Heart right ventricle (tissue), 16 donors: Measurements from ENCODE around the gene MICAL2. TPM values are rescaled to one million over a fixed set of nuclear protein-coding genes. Genes with fewer than 3 reads are reported as not detected.

Experiments
- ATAC-seq, 8 donors: fragments of 200-7000 bp; cut with Tn5 transposase; one replicate each; pipeline ENCODE4 v1.9.1; 2020; ENCODE audit warnings: mild to moderate bottlenecking in 8 of 8, moderate library complexity in 8 of 8, moderate number of reproducible peaks in 1 of 8
- DNase-seq, 2 donors: peaks; one replicate each; pipeline ENCODE4 v3.0.0-alpha.2; 2020
- H3K27ac ChIP-seq, 10 donors: fragments of 200-600 bp; sonication (generic) in 2 of 10; one replicate each; pipeline versions ENCODE4 v1.5.0 to v1.8.0; 2020 to 2022; ENCODE audit warnings: mild to moderate bottlenecking in 3 of 10
- H3K27me3 ChIP-seq, 7 donors: fragments of 200-600 bp; one replicate each; pipeline ENCODE4 v1.8.0; 2021 to 2022; ENCODE audit warnings: mild to moderate bottlenecking in 2 of 7
- H3K36me3 ChIP-seq, 9 donors: fragments of 200-600 bp; sonication (generic) in 1 of 9; one replicate each; pipeline versions ENCODE4 v1.5.0 to v1.8.0; 2020 to 2022; ENCODE audit warnings: mild to moderate bottlenecking in 2 of 9
- H3K4me1 ChIP-seq, 9 donors: fragments of 200-600 bp; sonication (generic) in 1 of 9; one replicate each; pipeline versions ENCODE4 v1.5.0 to v1.8.0; 2020 to 2022; ENCODE audit warnings: mild to moderate bottlenecking in 4 of 9
- H3K4me3 ChIP-seq, 10 donors: fragments of 200-600 bp; sonication (generic) in 2 of 10; one replicate each; pipeline versions ENCODE4 v1.5.0 to v1.8.0; 2020 to 2022; ENCODE audit warnings: mild to moderate bottlenecking in 7 of 10, moderate library complexity in 2 of 10
- H3K9me3 ChIP-seq, 11 donors: fragments of 200-600 bp in 10 of 11; sonication (generic) in 2 of 11; one replicate each; pipeline versions ENCODE4 v1.5.0 to v1.8.0; 2013 to 2022; ENCODE audit warnings: mild to moderate bottlenecking in 2 of 11, control low read depth in 1 of 11, moderate library complexity in 1 of 11
- CTCF ChIP-seq, 9 donors: fragments of 200-600 bp; sonication (generic) in 2 of 9; IDR thresholded peaks; one replicate each; pipeline versions ENCODE4 v1.5.0 to v1.8.0; 2021 to 2022; ENCODE audit warnings: antibody characterized with exemption in 9 of 9, mild to moderate bottlenecking in 5 of 9, moderate library complexity in 1 of 9
- WGBS, 2 donors: extraction: QIAGEN DNeasy Blood & Tissue Kit; methylation state at CpG; one replicate each; pipeline ENCODE4 v1.1.7; 2013; ENCODE audit warnings: inconsistent platforms in 1 of 2; 5-methylcytosine and 5-hydroxymethylcytosine counted together
- intact Hi-C, 10 donors: fragments of 100-400 bp; cut with DNase I; formaldehyde crosslinking; loops; one replicate each; pipeline versions ENCODE4 v1.11.1 to v1.14.2; 2022
- polyA plus RNA-seq, 2 donors: library from polyadenylated mRNA; stranded (reverse); fragments of 200-250 nt; gene quantifications; one replicate each; pipeline ENCODE4 v1.2.3, GENCODE V29; 2013
- total RNA-seq, 10 donors: library from RNA; stranded (reverse); fragmentation: NEBNext Ultra II Directional in 3 of 10; extraction: Animal tissue kit (Norgen Biotek cat#: 25700) in 3 of 10; gene quantifications; one replicate each; pipeline versions ENCODE4 v1.2.1 to v1.2.4, GENCODE V29; 2021 to 2023
- donor health status: Arrhythmogenic right ventricular cardiomyopathy.
- donor health status: ischemic (EF 13 %, LVEDD 7.1; RV severe dilation, severe dysfunction).
- donor health status: healthy with polysubstance abuse.
- donor health status: DM: no; HTN: yes; CAD: no.
- donor health status: DM: no; HTN: no; CAD: no.
- donor health status: ischemic (EF 25% LVEDD 6.9; RV normal size, moderate dysfunction).
- donor health status: ischemic (EF 25% LVEDD 5.7; RV mildly dilated, moderate dysfunction).
- donor health status: healthy.
- donor health status: DM: yes; HTN: yes; CAD: no.
- donor health status: Ischemic cardiomyopathy.
- donor health status: ischemic (EF 35%, LVEDD 5.7; RV mildly dilated, moderate dysfunction).
- donor health status: nonischemic (EF 11% LVEDD 7.7; RV severe dilation, severe dysfunction).
- donor health status: DM: yes; HTN: yes; CAD: no.
- donor health status: PGD.
- donor health status: ischemic (EF 29% LVEDD 5.4; RV normal size, mild dysfunction).
- donor health status: nonischemic (EF 23%, LVEDD 6.1; RV moderate dilation, normal function).

Gene MICAL2
- total and polyA plus RNA-seq, 12 donors: 32.5 to 95.7 (median 70.5) TPM

- 69 to 74% methylated on average over 6 of the region's 6 CpGs for WGBS, 2 donors
- DNase-seq (no peak), ATAC-seq (no peak)
- Histone ChIP-seq H3K36me3 (no peaks in the 10 kb centered on the region), H3K27ac (peak overlapping the region in 3 of 10 donors; percentile 30 to 47 (median 39)), H3K4me1 (peaks cover 2 to 54% (median 24%) of the 10 kb centered on the region in 9 donors), H3K4me3 (no peak overlapping the region), H3K9me3 (no peaks in the 10 kb centered on the region), H3K27me3 (no peaks in the 10 kb centered on the region)
- intact Hi-C loops: loop anchor here in 5 of 10 donors (5.0 to 10.0 kb wide), 5 partner anchors 331 to 606 kb away; no protein-coding TSS in a partner anchor
- TF ChIP-seq CTCF (IDR thresholded peaks at IDR 0.05): no peak
Observed at GRCh38 chr11:12285811-12286222, 175.4 kb downstream of the MICAL2 start.

DNA sequence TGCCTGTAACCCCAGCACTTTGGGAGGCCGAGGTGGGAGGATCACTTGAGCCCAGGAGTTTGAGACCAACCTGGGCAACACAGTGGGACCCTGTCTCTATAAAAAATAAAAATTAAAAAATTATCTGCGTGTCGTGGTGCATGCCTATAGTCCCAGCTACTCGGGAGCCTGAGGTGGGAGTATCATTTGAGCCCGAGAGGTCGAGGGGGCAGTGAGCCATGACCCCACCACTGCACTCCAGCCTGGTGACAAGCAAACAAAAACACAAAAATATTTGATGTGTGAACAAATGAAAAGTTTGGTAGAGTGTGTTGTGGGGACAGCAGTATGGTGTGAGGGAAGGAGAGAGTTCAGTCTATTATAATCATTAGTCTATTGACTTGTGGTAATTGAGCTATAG lies 176.2 kb downstream of the MICAL2 start:
- Histone ChIP-seq H3K4me1 (peaks cover under 1 to 52% (median 22%) of the 10 kb centered on the region in 9 donors), H3K27ac (peak overlapping the region in 4 of 10 donors; percentile 39 to 64 (median 58)), H3K27me3 (no peaks in the 10 kb centered on the region), H3K9me3 (no peaks in the 10 kb centered on the region), H3K36me3 (no peaks in the 10 kb centered on the region), H3K4me3 (no peak overlapping the region)
- intact Hi-C loops: loop anchor here in 5 of 10 donors (5.0 to 10.0 kb wide), 5 partner anchors 332 to 606 kb away; no protein-coding TSS in a partner anchor
- no peak for TF ChIP-seq CTCF (IDR thresholded peaks at IDR 0.05)
- ATAC-seq (no peak), DNase-seq (no peak)
- WGBS, 2 donors: 89 to 90% methylated on average over 6 of the region's 6 CpGs

DNA sequence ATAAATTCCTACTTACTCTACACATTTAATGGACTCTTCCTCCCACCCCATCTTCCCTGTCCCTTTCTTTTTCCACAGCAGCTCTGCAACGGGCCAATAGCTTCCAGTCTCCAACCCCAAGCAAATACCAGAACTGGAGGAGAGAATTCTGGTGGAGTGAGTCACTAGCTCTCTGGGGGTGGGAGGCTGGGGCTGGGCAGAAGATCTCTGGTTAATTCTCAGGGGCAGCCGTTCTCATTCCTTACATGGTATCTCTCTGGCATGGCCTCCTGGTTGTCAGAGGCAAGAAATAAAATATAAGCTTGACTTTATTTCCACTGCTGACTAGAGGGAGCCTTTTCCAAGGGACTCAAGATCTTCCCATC lies 176.6 kb downstream of the MICAL2 start:
- H3K9me3 ChIP-seq: no peaks in the 10 kb centered on the region
- TF ChIP-seq CTCF (IDR thresholded peaks at IDR 0.05): no peak
- H3K36me3 ChIP-seq: no peaks in the 10 kb centered on the region
- peak overlapping the region in 5 of 10 donors; percentile 56 to 79 (median 68) for H3K27ac ChIP-seq
- intact Hi-C loops: loop anchor here in 5 of 10 donors (5.0 to 10.0 kb wide), 5 partner anchors 332 to 605 kb away; no protein-coding TSS in a partner anchor
- no peaks in the 10 kb centered on the region for H3K27me3 ChIP-seq
- peaks cover 0 to 48% (median 20%) of the 10 kb centered on the region in 9 donors for H3K4me1 ChIP-seq
- peak; percentile 28 to 58 (median 48) for ATAC-seq
- no peak for DNase-seq
- WGBS, 2 donors: 14 to 24% methylated on average over 2 of the region's 2 CpGs
- H3K4me3 ChIP-seq: no peak overlapping the region

GRCh38 chr11:12287374-12288211 lies 177.2 kb downstream of the MICAL2 start:
- Histone ChIP-seq H3K4me3 (no peak overlapping the region), H3K4me1 (peaks cover 0 to 47% (median 20%) of the 10 kb centered on the region in 9 donors), H3K9me3 (no peaks in the 10 kb centered on the region), H3K36me3 (no peaks in the 10 kb centered on the region), H3K27ac (peak overlapping the region in 7 of 10 donors; percentile 42 to 79 (median 60)), H3K27me3 (no peaks in the 10 kb centered on the region)
- peak in 2 of 9 donors; percentile 24 to 32 for TF ChIP-seq CTCF (IDR thresholded peaks at IDR 0.05)
- 58 to 64% methylated on average over 13 of the region's 13 CpGs for WGBS, 2 donors
- intact Hi-C loops: loop anchor here in 5 of 10 donors (5.0 to 10.0 kb wide), 5 partner anchors 333 to 605 kb away; no protein-coding TSS in a partner anchor
- peak; percentile 39 to 61 for DNase-seq
- ATAC-seq: peak; percentile 34 to 74 (median 66)
